ENCODE measurements around the gene INSL3. TPM values are rescaled to one million over a fixed set of nuclear protein-coding genes. Genes with fewer than 3 reads are reported as not detected.
"Not testable (repeated sequence)": the region's sequence is repeated elsewhere in the genome, so short reads cannot be mapped to it uniquely, and the experiment has no call there.

INSL3 gene
- total RNA-seq, 1 donor from 2014 or later, result not detected

GRCh38 chr19:17805427-17805826, 15.9 kb downstream of the INSL3 start:
- H3K4me1 ChIP-seq, result no peaks in the 10 kb centered on the region
- TF ChIP-seq, protein P1, sequence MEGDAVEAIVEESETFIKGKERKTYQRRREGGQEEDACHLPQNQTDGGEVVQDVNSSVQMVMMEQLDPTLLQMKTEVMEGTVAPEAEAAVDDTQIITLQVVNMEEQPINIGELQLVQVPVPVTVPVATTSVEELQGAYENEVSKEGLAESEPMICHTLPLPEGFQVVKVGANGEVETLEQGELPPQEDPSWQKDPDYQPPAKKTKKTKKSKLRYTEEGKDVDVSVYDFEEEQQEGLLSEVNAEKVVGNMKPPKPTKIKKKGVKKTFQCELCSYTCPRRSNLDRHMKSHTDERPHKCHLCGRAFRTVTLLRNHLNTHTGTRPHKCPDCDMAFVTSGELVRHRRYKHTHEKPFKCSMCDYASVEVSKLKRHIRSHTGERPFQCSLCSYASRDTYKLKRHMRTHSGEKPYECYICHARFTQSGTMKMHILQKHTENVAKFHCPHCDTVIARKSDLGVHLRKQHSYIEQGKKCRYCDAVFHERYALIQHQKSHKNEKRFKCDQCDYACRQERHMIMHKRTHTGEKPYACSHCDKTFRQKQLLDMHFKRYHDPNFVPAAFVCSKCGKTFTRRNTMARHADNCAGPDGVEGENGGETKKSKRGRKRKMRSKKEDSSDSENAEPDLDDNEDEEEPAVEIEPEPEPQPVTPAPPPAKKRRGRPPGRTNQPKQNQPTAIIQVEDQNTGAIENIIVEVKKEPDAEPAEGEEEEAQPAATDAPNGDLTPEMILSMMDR (IDR thresholded peaks at IDR 0.05; ENCODE audit: borderline replicate concordance), result no peak
- H3K27ac ChIP-seq (replicated peaks), result no peak overlapping the region
- no peaks in the 10 kb centered on the region for H3K36me3 ChIP-seq
- H3K27me3 ChIP-seq (ENCODE audit: low read depth), result peaks cover 89% of the 10 kb centered on the region
- no peak for DNase-seq
- intact Hi-C loops (cut with micrococcal nuclease), result no loop called here
- no peak overlapping the region for H3K4me3 ChIP-seq
- H3K9me3 ChIP-seq (replicated peaks), result no peaks in the 10 kb centered on the region

GRCh38 chr19:17803264-17803896, 17.9 kb downstream of the INSL3 start:
- DNase-seq, result no peak
- Histone ChIP-seq H3K27ac (replicated peaks) (no peak overlapping the region), H3K4me1 (no peaks in the 10 kb centered on the region), H3K36me3 (no peaks in the 10 kb centered on the region), H3K27me3 (ENCODE audit: low read depth) (peaks cover 89% of the 10 kb centered on the region), H3K9me3 (replicated peaks) (no peaks in the 10 kb centered on the region), H3K4me3 (no peak overlapping the region)
- TF ChIP-seq, protein P1 (IDR thresholded peaks at IDR 0.05; ENCODE audit: borderline replicate concordance), result no peak
- intact Hi-C loops (cut with micrococcal nuclease), result no loop called here

DNA sequence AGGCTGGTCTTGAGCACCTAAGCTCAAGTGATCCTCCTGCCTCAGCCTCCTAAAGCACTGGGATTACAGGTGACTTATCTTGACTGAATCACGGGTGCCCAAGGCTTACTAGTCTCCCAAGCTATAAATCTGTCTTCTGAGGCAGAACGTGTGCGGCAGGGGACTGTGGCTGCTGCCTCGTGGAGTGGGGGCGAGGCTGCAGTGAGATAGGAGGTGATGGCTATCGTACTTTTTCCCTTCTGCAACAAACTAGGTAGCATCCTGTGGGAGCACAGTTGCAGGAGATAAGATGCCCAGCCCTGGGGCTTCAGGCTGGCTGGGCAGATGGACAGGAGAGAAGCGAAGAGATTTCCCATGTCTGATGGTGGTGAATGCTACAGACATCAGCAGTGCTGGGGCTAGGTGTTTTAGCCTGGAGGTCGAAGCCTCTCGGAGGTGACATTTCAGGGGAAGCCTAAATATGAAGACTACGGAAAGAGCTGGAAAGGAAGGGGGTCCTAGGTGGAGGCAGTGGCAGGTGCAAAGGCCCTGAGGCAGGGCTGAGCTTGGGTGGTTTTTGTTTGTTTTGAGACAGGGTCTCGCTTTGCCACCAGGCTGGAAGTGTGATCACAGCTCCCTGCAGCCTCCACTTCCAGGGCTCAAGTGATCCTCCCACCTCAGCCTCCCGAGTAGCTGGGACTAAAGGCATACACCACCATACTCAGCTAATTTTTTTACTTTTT, 19.0 kb downstream of the INSL3 start:
- no peak for DNase-seq
- TF ChIP-seq, protein P1 (IDR thresholded peaks at IDR 0.05; ENCODE audit: borderline replicate concordance), result no peak
- no peak overlapping the region for H3K4me3 ChIP-seq
- no peaks in the 10 kb centered on the region for H3K4me1 ChIP-seq
- H3K9me3 ChIP-seq (replicated peaks), result no peaks in the 10 kb centered on the region
- peaks cover 89% of the 10 kb centered on the region for H3K27me3 ChIP-seq (ENCODE audit: low read depth)
- no peaks in the 10 kb centered on the region for H3K36me3 ChIP-seq
- intact Hi-C loops (cut with micrococcal nuclease), result no loop called here
- H3K27ac ChIP-seq (replicated peaks), result no peak overlapping the region

GRCh38 chr19:17798599-17798998, 22.7 kb downstream of the INSL3 start:
- H3K4me3 ChIP-seq; H3K36me3 ChIP-seq; H3K27ac ChIP-seq (replicated peaks); DNase-seq; H3K4me1 ChIP-seq; intact Hi-C loops (cut with micrococcal nuclease); H3K9me3 ChIP-seq (replicated peaks): not testable (repeated sequence)
- peaks cover 100% of the 10 kb centered on the region for H3K27me3 ChIP-seq (ENCODE audit: low read depth)

- TF ChIP-seq, protein P1 (IDR thresholded peaks at IDR 0.05; ENCODE audit: borderline replicate concordance), result no peak
- Histone ChIP-seq H3K27ac (replicated peaks) (no peak overlapping the region), H3K27me3 (ENCODE audit: low read depth) (peaks cover 100% of the 10 kb centered on the region), H3K4me3 (no peak overlapping the region), H3K4me1 (no peaks in the 10 kb centered on the region), H3K36me3 (no peaks in the 10 kb centered on the region), H3K9me3 (replicated peaks) (no peaks in the 10 kb centered on the region)
- intact Hi-C loops (cut with micrococcal nuclease), result no loop called here
- no peak for DNase-seq
These were observed 23.7 kb downstream of the INSL3 start for GRCh38 chr19:17797424-17798201.
